ENCODE measurements around the gene MRGPRX4.
"Not testable (repeated sequence)": the region's sequence is repeated elsewhere in the genome, so short reads cannot be mapped to it uniquely, and the experiment has no call there.

Gene MRGPRX4

GRCh38 chr11:18172666-18173065 lies at the start of gene MRGPRX4:
Gene MRGPRX4 (plus strand): TSS chr11:18172837. CDS start chr11:18173257, 420 bp downstream.
- no peaks in the 10 kb centered on the region for H3K36me3 Mint-ChIP-seq (ENCODE audit: low read depth)
- H3K4me1 Mint-ChIP-seq (ENCODE audit: low read depth): no peaks in the 10 kb centered on the region
- no peak within 1 kb of the TSS for H3K4me3 Mint-ChIP-seq
- no peak within 1 kb of the TSS for H3K27ac Mint-ChIP-seq
- H3K27me3 Mint-ChIP-seq: peaks cover 41% of the 10 kb centered on the region
- no peaks in the 10 kb centered on the region for H3K9me3 Mint-ChIP-seq

- H3K4me3 Mint-ChIP-seq; H3K4me1 Mint-ChIP-seq (ENCODE audit: low read depth); H3K36me3 Mint-ChIP-seq (ENCODE audit: low read depth); H3K27ac Mint-ChIP-seq; H3K9me3 Mint-ChIP-seq: not testable (repeated sequence)
- peaks cover 47% of the 10 kb centered on the region for H3K27me3 Mint-ChIP-seq
Observed at GRCh38 chr11:18131115-18131514, 41.5 kb upstream of the MRGPRX4 start.

DNA sequence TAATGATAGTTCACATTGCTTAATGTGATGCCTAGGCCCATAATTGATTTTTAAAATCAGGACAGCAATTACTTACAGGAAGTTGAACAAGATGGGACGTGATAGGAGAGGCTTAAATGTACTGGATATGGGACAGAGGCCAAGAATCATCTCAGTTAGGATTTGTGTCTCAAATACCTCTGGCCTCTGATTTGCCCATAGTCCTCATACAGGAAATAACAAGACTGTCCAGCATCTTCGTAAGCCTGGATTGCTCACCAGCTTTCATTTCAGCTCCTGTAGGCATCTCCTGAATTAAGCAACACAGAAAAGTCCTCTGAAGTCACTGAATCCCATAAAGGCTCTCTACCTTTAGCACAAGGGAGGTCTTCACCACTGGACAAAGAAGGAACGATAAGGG lies 40.3 kb upstream of the MRGPRX4 start, which contains the start of gene MRGPRX3:
MRGPRX3 (plus strand) TSS at position 231 of the 400 bp plus-strand sequence. CDS start 4,632 bp downstream, outside the sequence.
- H3K27ac Mint-ChIP-seq: no peak within 1 kb of the TSS
- H3K27me3 Mint-ChIP-seq: peaks cover 44% of the 10 kb centered on the region
- H3K4me3 Mint-ChIP-seq: no peak within 1 kb of the TSS
- no peaks in the 10 kb centered on the region for H3K36me3 Mint-ChIP-seq (ENCODE audit: low read depth)
- no peaks in the 10 kb centered on the region for H3K4me1 Mint-ChIP-seq (ENCODE audit: low read depth)
- H3K9me3 Mint-ChIP-seq: no peaks in the 10 kb centered on the region

GRCh38 chr11:18135308-18135707 lies 37.3 kb upstream of the MRGPRX4 start:
- no peak overlapping the region for H3K4me3 Mint-ChIP-seq
- H3K36me3 Mint-ChIP-seq (ENCODE audit: low read depth): no peaks in the 10 kb centered on the region
- H3K9me3 Mint-ChIP-seq: no peaks in the 10 kb centered on the region
- H3K27ac Mint-ChIP-seq: no peak overlapping the region
- no peaks in the 10 kb centered on the region for H3K4me1 Mint-ChIP-seq (ENCODE audit: low read depth)
- H3K27me3 Mint-ChIP-seq: peaks cover 33% of the 10 kb centered on the region

DNA sequence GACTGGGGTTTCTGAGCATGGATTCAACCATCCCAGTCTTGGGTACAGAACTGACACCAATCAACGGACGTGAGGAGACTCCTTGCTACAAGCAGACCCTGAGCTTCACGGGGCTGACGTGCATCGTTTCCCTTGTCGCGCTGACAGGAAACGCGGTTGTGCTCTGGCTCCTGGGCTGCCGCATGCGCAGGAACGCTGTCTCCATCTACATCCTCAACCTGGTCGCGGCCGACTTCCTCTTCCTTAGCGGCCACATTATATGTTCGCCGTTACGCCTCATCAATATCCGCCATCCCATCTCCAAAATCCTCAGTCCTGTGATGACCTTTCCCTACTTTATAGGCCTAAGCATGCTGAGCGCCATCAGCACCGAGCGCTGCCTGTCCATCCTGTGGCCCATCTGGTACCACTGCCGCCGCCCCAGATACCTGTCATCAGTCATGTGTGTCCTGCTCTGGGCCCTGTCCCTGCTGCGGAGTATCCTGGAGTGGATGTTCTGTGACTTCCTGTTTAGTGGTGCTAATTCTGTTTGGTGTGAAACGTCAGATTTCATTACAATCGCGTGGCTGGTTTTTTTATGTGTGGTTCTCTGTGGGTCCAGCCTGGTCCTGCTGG lies 35.3 kb upstream of the MRGPRX4 start:
- Mint-ChIP-seq H3K36me3 (ENCODE audit: low read depth) (no peaks in the 10 kb centered on the region), H3K27ac (no peak overlapping the region), H3K9me3 (no peaks in the 10 kb centered on the region), H3K4me3 (no peak overlapping the region), H3K4me1 (ENCODE audit: low read depth) (no peaks in the 10 kb centered on the region), H3K27me3 (peaks cover 33% of the 10 kb centered on the region)

DNA sequence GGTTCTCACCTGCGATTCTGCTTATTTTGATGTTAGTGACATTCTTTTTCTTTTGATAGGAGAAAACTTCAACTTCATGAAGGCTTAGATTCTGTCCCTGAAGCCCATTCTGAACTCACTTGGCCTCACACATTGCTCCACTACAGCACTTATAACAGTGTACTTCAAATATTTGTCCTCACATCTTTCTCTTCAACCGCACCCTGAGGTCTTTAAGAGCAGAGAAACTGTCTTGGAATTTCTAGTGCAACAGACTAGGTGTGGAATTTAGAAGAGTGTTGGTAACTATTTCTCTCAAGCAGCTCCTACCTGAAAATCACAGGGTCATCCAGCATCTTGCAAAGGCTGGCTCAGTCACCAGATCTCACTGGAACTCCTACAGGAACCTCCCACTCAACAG lies 32.5 kb upstream of the MRGPRX4 start:
- no peak overlapping the region for H3K4me3 Mint-ChIP-seq

GRCh38 chr11:18144243-18144642 lies 28.4 kb upstream of the MRGPRX4 start:
- Mint-ChIP-seq H3K9me3 (no peaks in the 10 kb centered on the region), H3K4me3 (no peak overlapping the region), H3K27me3 (peaks cover 40% of the 10 kb centered on the region), H3K36me3 (ENCODE audit: low read depth) (no peaks in the 10 kb centered on the region), H3K4me1 (ENCODE audit: low read depth) (peaks cover 5% of the 10 kb centered on the region), H3K27ac (no peak overlapping the region)

More for the DNA sequence above, 32.5 kb upstream of the MRGPRX4 start:
- Mint-ChIP-seq H3K27me3 (peaks cover 33% of the 10 kb centered on the region), H3K9me3 (no peaks in the 10 kb centered on the region), H3K4me1 (ENCODE audit: low read depth) (no peaks in the 10 kb centered on the region), H3K27ac (no peak overlapping the region), H3K36me3 (ENCODE audit: low read depth) (no peaks in the 10 kb centered on the region)

DNA sequence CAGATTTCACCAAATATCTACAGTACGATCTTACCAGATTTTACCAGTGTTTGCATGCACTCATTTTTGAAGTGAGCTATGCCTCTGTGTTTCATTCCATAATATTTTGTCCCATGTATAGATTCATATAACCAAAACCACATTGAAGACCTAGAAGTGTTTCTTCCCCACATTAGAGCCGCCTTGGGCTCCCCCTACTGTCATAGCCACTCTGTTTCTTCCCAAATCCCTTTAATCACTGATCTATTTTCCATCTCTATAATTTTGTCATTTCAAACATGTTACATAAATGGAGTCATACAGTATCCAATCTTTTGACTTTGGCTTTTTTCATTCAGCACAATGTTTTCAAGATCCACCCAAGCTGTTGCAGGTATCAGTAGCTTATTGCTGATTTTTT lies 27.6 kb upstream of the MRGPRX4 start:
- H3K4me3 Mint-ChIP-seq: no peak overlapping the region
- peaks cover 42% of the 10 kb centered on the region for H3K27me3 Mint-ChIP-seq
- no peaks in the 10 kb centered on the region for H3K36me3 Mint-ChIP-seq (ENCODE audit: low read depth)
- peaks cover 5% of the 10 kb centered on the region for H3K4me1 Mint-ChIP-seq (ENCODE audit: low read depth)
- no peaks in the 10 kb centered on the region for H3K9me3 Mint-ChIP-seq
- no peak overlapping the region for H3K27ac Mint-ChIP-seq

DNA sequence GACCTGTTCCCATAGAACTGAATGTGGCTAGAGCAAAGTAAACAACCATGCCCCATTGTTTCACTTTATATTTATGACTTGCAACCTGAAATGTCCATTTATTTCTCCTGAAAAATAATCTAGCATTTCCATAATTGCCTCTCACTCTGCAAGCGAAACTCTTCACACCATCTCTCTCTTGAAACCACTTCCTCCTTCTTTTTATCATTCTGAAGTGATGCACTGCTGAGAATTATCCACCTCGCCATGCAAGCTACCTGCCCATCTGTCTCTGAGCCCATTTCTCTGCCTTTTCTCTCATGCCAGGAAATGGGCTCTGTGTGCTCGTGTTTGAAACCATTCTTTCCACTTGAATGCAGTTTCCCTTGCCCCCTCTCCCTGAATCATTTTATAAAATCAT lies 26.8 kb upstream of the MRGPRX4 start:
- Mint-ChIP-seq H3K9me3 (no peaks in the 10 kb centered on the region), H3K27me3 (peaks cover 41% of the 10 kb centered on the region), H3K4me3 (no peak overlapping the region), H3K36me3 (ENCODE audit: low read depth) (no peaks in the 10 kb centered on the region), H3K27ac (no peak overlapping the region), H3K4me1 (ENCODE audit: low read depth) (peaks cover 5% of the 10 kb centered on the region)

GRCh38 chr11:18151581-18151980 lies 21.1 kb upstream of the MRGPRX4 start:
- no peak overlapping the region for H3K4me3 Mint-ChIP-seq
- H3K27ac Mint-ChIP-seq: no peak overlapping the region
- H3K9me3 Mint-ChIP-seq: peaks cover 2% of the 10 kb centered on the region
- H3K4me1 Mint-ChIP-seq (ENCODE audit: low read depth): no peaks in the 10 kb centered on the region
- no peaks in the 10 kb centered on the region for H3K36me3 Mint-ChIP-seq (ENCODE audit: low read depth)
- peaks cover 27% of the 10 kb centered on the region for H3K27me3 Mint-ChIP-seq

GRCh38 chr11:18168372-18168771 lies 4.3 kb upstream of the MRGPRX4 start:
- H3K27ac Mint-ChIP-seq: no peak overlapping the region
- peaks cover 40% of the 10 kb centered on the region for H3K27me3 Mint-ChIP-seq

GRCh38 chr11:18171377-18172000 lies 1.1 kb upstream of the MRGPRX4 start:
- H3K27me3 Mint-ChIP-seq: peaks cover 43% of the 10 kb centered on the region
- H3K36me3 Mint-ChIP-seq (ENCODE audit: low read depth): no peaks in the 10 kb centered on the region
- no peak overlapping the region for H3K27ac Mint-ChIP-seq

More at GRCh38 chr11:18168372-18168771, 4.3 kb upstream of the MRGPRX4 start:
- Mint-ChIP-seq H3K36me3 (ENCODE audit: low read depth) (no peaks in the 10 kb centered on the region), H3K9me3 (no peaks in the 10 kb centered on the region), H3K4me3 (no peak overlapping the region), H3K4me1 (ENCODE audit: low read depth) (no peaks in the 10 kb centered on the region)

GRCh38 chr11:18173225-18173866 lies 709 bp downstream of the MRGPRX4 start:
- Mint-ChIP-seq H3K9me3 (no peaks in the 10 kb centered on the region), H3K4me3 (no peak overlapping the region), H3K27ac (no peak overlapping the region)

More at GRCh38 chr11:18171377-18172000, 1.1 kb upstream of the MRGPRX4 start:
- Mint-ChIP-seq H3K9me3 (no peaks in the 10 kb centered on the region), H3K4me3 (no peak overlapping the region), H3K4me1 (ENCODE audit: low read depth) (no peaks in the 10 kb centered on the region)

GRCh38 chr11:18188796-18189195 lies 16.2 kb downstream of the MRGPRX4 start:
- H3K9me3 Mint-ChIP-seq: no peaks in the 10 kb centered on the region
- no peak overlapping the region for H3K27ac Mint-ChIP-seq

More at GRCh38 chr11:18173225-18173866, 709 bp downstream of the MRGPRX4 start:
- Mint-ChIP-seq H3K27me3 (peaks cover 46% of the 10 kb centered on the region), H3K4me1 (ENCODE audit: low read depth) (no peaks in the 10 kb centered on the region), H3K36me3 (ENCODE audit: low read depth) (no peaks in the 10 kb centered on the region)

DNA sequence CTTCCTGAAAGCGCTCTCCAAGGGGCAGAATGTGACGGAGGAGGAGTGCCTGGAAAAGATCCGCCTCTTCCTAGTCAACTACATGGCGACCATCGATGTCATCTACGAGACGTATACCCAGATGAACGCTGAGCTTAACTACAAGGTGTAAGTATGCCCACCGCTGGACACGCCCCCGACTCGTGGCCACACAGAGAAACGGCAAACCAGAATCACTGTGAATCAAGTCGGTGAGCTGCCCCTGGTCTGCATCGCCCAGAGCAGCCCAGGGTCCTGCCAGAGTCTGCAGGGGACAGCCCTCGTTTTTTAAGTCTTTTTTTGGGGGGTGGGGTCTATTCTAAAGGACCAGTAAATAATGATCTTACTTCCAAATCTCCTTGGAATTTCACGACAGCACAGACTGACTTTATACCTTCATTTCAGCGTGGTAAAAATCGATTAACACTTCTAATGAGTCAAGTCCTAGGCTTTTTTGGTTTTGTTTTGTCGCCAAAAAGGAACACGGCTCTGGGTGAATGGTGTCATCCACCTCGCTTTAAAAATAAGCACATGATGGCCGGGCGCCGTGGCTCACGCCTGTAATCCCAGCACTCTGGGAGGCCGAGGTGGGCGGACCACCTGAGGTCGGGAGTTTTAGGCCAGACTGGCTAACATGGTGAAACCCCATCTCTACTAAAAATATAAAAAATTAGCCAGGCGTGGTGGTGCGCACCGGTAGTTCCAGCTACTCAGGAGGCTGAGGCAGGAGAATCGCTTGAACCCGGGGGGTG lies 17.0 kb downstream of the MRGPRX4 start:
- H3K4me1 Mint-ChIP-seq (ENCODE audit: low read depth); H3K27ac Mint-ChIP-seq; H3K36me3 Mint-ChIP-seq (ENCODE audit: low read depth); H3K4me3 Mint-ChIP-seq; H3K9me3 Mint-ChIP-seq: not testable (repeated sequence)
- H3K27me3 Mint-ChIP-seq: peaks cover 22% of the 10 kb centered on the region

More at GRCh38 chr11:18188796-18189195, 16.2 kb downstream of the MRGPRX4 start:
- H3K4me1 Mint-ChIP-seq (ENCODE audit: low read depth): no peaks in the 10 kb centered on the region
- peaks cover 22% of the 10 kb centered on the region for H3K27me3 Mint-ChIP-seq
- no peaks in the 10 kb centered on the region for H3K36me3 Mint-ChIP-seq (ENCODE audit: low read depth)
- no peak overlapping the region for H3K4me3 Mint-ChIP-seq
